Fibroblast of lung (primary cell): ENCODE data around the gene TENT4A.

Source experiments
- EZH2 ChIP-seq: IDR thresholded peaks from 2 replicates; pipeline ENCODE4 v1.5.1; 2012; ENCODE audit warnings: low read length, control low read depth, mild to moderate bottlenecking; ENCODE audit errors: missing control alignments
- TF ChIP-seq, protein P1 (sequence below), 2 donors: IDR thresholded peaks in 1 of 2; conservative IDR thresholded peaks in 1 of 2; 1 replicate in 1 of 2; 2 replicates in 1 of 2; pipeline ENCODE4 v1.5.1; 2011 to 2012; ENCODE audit warnings: low read length in 2 of 2, control low read depth in 1 of 2, inconsistent platforms in 1 of 2, low read depth in 1 of 2, mild to moderate bottlenecking in 1 of 2

DNA sequence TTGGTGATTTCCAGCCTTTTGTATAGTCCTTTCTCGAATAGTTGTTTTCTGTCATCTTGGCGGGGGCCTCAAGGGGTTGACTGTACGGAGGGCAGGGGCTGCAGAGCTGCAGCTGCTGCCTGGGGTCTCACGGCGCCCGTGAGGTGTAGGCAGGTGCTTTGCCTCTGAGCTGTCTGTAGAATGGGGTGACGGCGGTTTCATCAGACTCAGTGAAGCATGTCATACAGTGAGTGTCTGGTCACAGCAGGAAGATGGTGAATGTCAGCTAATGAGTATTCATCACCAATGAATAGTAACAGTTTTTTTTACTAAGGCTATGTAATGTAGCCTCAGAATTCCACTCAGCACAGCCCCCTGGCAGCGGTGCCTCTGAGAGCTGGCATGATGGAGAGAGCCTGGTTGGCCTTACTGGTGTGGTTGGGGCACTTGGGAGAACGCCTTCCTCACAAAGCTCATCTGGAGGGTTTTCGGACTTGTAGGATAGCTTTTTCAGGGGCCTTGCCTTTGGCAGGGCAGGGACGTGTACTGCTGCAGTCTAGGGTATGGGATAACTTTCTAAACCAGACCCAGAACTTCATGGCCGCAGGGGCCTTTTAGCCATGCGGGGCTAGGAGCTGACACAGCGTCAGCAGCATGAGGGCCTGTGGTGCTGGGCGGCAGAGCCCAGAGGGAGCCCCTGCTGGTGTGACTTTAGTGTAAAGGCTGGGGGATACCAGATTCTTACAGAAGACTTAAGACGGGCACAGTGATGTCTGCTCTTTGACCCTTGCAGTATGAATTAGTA, 15.0 kb downstream of the TENT4A start:
- TF ChIP-seq, protein P1, sequence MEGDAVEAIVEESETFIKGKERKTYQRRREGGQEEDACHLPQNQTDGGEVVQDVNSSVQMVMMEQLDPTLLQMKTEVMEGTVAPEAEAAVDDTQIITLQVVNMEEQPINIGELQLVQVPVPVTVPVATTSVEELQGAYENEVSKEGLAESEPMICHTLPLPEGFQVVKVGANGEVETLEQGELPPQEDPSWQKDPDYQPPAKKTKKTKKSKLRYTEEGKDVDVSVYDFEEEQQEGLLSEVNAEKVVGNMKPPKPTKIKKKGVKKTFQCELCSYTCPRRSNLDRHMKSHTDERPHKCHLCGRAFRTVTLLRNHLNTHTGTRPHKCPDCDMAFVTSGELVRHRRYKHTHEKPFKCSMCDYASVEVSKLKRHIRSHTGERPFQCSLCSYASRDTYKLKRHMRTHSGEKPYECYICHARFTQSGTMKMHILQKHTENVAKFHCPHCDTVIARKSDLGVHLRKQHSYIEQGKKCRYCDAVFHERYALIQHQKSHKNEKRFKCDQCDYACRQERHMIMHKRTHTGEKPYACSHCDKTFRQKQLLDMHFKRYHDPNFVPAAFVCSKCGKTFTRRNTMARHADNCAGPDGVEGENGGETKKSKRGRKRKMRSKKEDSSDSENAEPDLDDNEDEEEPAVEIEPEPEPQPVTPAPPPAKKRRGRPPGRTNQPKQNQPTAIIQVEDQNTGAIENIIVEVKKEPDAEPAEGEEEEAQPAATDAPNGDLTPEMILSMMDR (conservative IDR thresholded peaks at IDR 0.05 in 1 of 2, IDR thresholded peaks at IDR 0.05 in 1 of 2; ENCODE audit: low read depth in 1 of 2, low read length in 2 of 2): no peak
- no peak for TF ChIP-seq EZH2
